WTC11 (cell line): ENCODE results near the gene YEATS2. TPM values are rescaled to one million over a fixed set of nuclear protein-coding genes. Genes with fewer than 3 reads are reported as not detected.

Experiments used
- ATAC-seq: fragments of 200-7000 bp; cut with Tn5 transposase; 2 replicates; pipeline ENCODE4 v1.10.0; 2021; ENCODE audit warnings: mild to moderate bottlenecking, moderate library complexity
- CTCF ChIA-PET: fragments of 300-600 bp; sonication (Branson Sonifier 250); formaldehyde crosslinking; loops from one replicate; lab custom pipeline; 2021; ENCODE audit warnings: antibody characterized with exemption; lab: Charles Lee
- POLR2A ChIA-PET: fragments of 350-600 bp; sonication (Branson Sonifier 250); formaldehyde crosslinking; loops from one replicate; lab custom pipeline; 2021; ENCODE audit warnings: antibody characterized with exemption; lab: Charles Lee
- DNase-seq: peaks from one replicate; pipeline ENCODE4 v3.0.0; 2021; ENCODE audit warnings: low spot score
- H3K27ac Mint-ChIP-seq: 2 replicates; pipeline ENCODE4 v1.8.0; 2021; ENCODE audit warnings: mixed read lengths
- H3K27me3 Mint-ChIP-seq: 2 replicates; pipeline ENCODE4 v1.8.0; 2021; ENCODE audit warnings: low read depth, mild to moderate bottlenecking, moderate library complexity, mixed read lengths
- H3K36me3 Mint-ChIP-seq: 2 replicates; pipeline ENCODE4 v1.8.0; 2021; ENCODE audit warnings: mixed read lengths
- H3K4me1 Mint-ChIP-seq: 2 replicates; pipeline ENCODE4 v1.8.0; 2022; ENCODE audit warnings: mixed read lengths
- H3K4me3 Mint-ChIP-seq: 2 replicates; pipeline ENCODE4 v1.8.0; 2021; ENCODE audit warnings: mild to moderate bottlenecking, moderate library complexity, mixed read lengths
- H3K9me3 Mint-ChIP-seq: 2 replicates; pipeline ENCODE4 v1.8.0; 2021; ENCODE audit warnings: mixed read lengths
- AR ChIP-seq: fragments of 250-450 bp; sonication (Bioruptor Pico); IDR thresholded peaks from 2 replicates; pipeline ENCODE4 v1.9.0; 2021; ENCODE audit warnings: mild to moderate bottlenecking
- ATF1 ChIP-seq: sonication (generic); formaldehyde crosslinking; IDR thresholded peaks from 2 replicates; pipeline ENCODE4 v1.8.1; 2023; ENCODE audit warnings: mild to moderate bottlenecking, moderate library complexity, missing genetic modification reagents
- ATF3 ChIP-seq: sonication (generic); formaldehyde crosslinking; conservative IDR thresholded peaks from 2 replicates; pipeline ENCODE4 v1.8.1; 2022; ENCODE audit warnings: mild to moderate bottlenecking, missing genetic modification reagents
- CDX4 ChIP-seq: fragments of 250-450 bp; sonication (Bioruptor Pico); IDR thresholded peaks from 2 replicates; pipeline ENCODE4 v1.9.0; 2021; ENCODE audit warnings: moderate library complexity, mild to moderate bottlenecking, inconsistent platforms, borderline replicate concordance
- ELF4 ChIP-seq: sonication (generic); formaldehyde crosslinking; IDR thresholded peaks from 2 replicates; pipeline ENCODE4 v1.8.1; 2022; ENCODE audit warnings: low read depth, mild to moderate bottlenecking, moderate library complexity, missing genetic modification reagents
- FOXP1 ChIP-seq: sonication (generic); formaldehyde crosslinking; IDR thresholded peaks from 2 replicates; pipeline ENCODE4 v1.8.0; 2022; ENCODE audit warnings: missing genetic modification reagents, mild to moderate bottlenecking, moderate library complexity, borderline replicate concordance
- HMGA2 ChIP-seq: fragments of 250-450 bp; sonication (Bioruptor Pico); IDR thresholded peaks from 2 replicates; pipeline ENCODE4 v1.4.0; 2021; ENCODE audit warnings: mild to moderate bottlenecking, moderate library complexity
- ZNF121 ChIP-seq: sonication (generic); formaldehyde crosslinking; IDR thresholded peaks from 2 replicates; pipeline ENCODE4 v1.8.0; 2023; ENCODE audit warnings: missing genetic modification reagents
- ZNF138 ChIP-seq: sonication (generic); formaldehyde crosslinking; conservative IDR thresholded peaks from 2 replicates; pipeline ENCODE4 v1.8.1; 2022; ENCODE audit warnings: mild to moderate bottlenecking, moderate library complexity, missing genetic modification reagents
- ZNF317 ChIP-seq: sonication (generic); formaldehyde crosslinking; IDR thresholded peaks from 2 replicates; pipeline ENCODE4 v1.8.1; 2023; ENCODE audit warnings: low read depth, mild to moderate bottlenecking, moderate library complexity, missing genetic modification reagents, borderline replicate concordance
- ZNF671 ChIP-seq: fragments of 250-450 bp; sonication (Bioruptor Pico); IDR thresholded peaks from 2 replicates; pipeline ENCODE4 v1.8.0; 2021; ENCODE audit warnings: mild to moderate bottlenecking
- total RNA-seq: library from RNA; stranded (reverse); gene quantifications from 3 replicates; pipeline ENCODE4 v1.2.3, GENCODE V29; 2021
- TF ChIP-seq, protein P1 (sequence below): sonication (generic); formaldehyde crosslinking; IDR thresholded peaks from 2 replicates; pipeline ENCODE4 v1.8.0; 2022; ENCODE audit warnings: mild to moderate bottlenecking, missing genetic modification reagents
- TF ChIP-seq, protein P2 (sequence below): sonication (generic); formaldehyde crosslinking; IDR thresholded peaks from 2 replicates; pipeline ENCODE4 v1.8.1; 2023; ENCODE audit warnings: mild to moderate bottlenecking, missing genetic modification reagents, borderline replicate concordance
- TF ChIP-seq, protein P3 (sequence below): sonication (generic); formaldehyde crosslinking; IDR thresholded peaks from 2 replicates; pipeline ENCODE4 v1.8.1; 2022; ENCODE audit warnings: missing genetic modification reagents, borderline replicate concordance
- TF ChIP-seq, protein P4 (sequence below): sonication (generic); formaldehyde crosslinking; IDR thresholded peaks from 2 replicates; pipeline ENCODE4 v1.8.1; 2023; ENCODE audit warnings: mild to moderate bottlenecking, missing genetic modification reagents, moderate library complexity
- TF ChIP-seq, protein P5 (sequence below): sonication (generic); formaldehyde crosslinking; IDR thresholded peaks from 2 replicates; pipeline ENCODE4 v1.8.1; 2023; ENCODE audit warnings: mild to moderate bottlenecking, missing genetic modification reagents, moderate library complexity

The YEATS2 gene
- total RNA-seq, 1 experiment from 2014 or later = 42.5 TPM

DNA sequence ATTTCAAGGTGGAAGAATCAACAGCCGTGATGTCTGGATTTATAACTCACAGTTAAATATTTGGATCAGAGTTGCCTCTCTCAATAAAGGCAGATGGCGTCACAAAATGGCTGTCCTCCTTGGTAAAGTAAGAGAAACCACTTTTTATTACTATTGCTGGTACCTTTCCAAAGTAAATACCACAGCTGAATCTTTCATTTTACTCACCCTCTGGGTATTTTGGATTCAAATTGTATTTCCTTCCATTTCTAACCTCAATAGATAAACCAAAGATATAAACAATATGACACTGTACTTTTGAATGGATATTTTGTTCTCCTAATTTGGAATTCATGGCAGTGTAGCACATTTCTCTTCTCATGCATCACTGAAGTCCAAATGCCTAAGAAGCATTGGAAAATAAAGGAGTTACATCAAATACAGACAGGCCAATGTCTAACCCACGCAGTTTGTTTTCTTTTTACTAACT is 32.6 kb upstream of the YEATS2 start:
- peaks cover 49% of the 10 kb centered on the region for H3K36me3 Mint-ChIP-seq
- peaks cover 8% of the 10 kb centered on the region for H3K9me3 Mint-ChIP-seq
- TF ChIP-seq, protein P1, sequence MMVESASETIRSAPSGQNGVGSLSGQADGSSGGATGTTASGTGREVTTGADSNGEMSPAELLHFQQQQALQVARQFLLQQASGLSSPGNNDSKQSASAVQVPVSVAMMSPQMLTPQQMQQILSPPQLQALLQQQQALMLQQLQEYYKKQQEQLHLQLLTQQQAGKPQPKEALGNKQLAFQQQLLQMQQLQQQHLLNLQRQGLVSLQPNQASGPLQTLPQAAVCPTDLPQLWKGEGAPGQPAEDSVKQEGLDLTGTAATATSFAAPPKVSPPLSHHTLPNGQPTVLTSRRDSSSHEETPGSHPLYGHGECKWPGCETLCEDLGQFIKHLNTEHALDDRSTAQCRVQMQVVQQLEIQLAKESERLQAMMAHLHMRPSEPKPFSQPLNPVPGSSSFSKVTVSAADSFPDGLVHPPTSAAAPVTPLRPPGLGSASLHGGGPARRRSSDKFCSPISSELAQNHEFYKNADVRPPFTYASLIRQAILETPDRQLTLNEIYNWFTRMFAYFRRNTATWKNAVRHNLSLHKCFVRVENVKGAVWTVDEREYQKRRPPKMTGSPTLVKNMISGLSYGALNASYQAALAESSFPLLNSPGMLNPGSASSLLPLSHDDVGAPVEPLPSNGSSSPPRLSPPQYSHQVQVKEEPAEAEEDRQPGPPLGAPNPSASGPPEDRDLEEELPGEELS (CRISPR knock-in tag) = no peak
- TF ChIP-seq FOXP1 (CRISPR knock-in tag) (no peak), ELF4 (CRISPR knock-in tag) (no peak), AR (CRISPR knock-in tag) (no peak), CDX4 (no peak), ZNF317 (no peak), ATF3 (no peak), ZNF138 (no peak), ATF1 (CRISPR knock-in tag) (no peak), ZNF121 (CRISPR knock-in tag) (no peak), ZNF671 (CRISPR knock-in tag) (no peak)
- TF ChIP-seq, protein P2, sequence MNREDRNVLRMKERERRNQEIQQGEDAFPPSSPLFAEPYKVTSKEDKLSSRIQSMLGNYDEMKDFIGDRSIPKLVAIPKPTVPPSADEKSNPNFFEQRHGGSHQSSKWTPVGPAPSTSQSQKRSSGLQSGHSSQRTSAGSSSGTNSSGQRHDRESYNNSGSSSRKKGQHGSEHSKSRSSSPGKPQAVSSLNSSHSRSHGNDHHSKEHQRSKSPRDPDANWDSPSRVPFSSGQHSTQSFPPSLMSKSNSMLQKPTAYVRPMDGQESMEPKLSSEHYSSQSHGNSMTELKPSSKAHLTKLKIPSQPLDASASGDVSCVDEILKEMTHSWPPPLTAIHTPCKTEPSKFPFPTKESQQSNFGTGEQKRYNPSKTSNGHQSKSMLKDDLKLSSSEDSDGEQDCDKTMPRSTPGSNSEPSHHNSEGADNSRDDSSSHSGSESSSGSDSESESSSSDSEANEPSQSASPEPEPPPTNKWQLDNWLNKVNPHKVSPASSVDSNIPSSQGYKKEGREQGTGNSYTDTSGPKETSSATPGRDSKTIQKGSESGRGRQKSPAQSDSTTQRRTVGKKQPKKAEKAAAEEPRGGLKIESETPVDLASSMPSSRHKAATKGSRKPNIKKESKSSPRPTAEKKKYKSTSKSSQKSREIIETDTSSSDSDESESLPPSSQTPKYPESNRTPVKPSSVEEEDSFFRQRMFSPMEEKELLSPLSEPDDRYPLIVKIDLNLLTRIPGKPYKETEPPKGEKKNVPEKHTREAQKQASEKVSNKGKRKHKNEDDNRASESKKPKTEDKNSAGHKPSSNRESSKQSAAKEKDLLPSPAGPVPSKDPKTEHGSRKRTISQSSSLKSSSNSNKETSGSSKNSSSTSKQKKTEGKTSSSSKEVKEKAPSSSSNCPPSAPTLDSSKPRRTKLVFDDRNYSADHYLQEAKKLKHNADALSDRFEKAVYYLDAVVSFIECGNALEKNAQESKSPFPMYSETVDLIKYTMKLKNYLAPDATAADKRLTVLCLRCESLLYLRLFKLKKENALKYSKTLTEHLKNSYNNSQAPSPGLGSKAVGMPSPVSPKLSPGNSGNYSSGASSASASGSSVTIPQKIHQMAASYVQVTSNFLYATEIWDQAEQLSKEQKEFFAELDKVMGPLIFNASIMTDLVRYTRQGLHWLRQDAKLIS = no peak
- TF ChIP-seq, protein P3, sequence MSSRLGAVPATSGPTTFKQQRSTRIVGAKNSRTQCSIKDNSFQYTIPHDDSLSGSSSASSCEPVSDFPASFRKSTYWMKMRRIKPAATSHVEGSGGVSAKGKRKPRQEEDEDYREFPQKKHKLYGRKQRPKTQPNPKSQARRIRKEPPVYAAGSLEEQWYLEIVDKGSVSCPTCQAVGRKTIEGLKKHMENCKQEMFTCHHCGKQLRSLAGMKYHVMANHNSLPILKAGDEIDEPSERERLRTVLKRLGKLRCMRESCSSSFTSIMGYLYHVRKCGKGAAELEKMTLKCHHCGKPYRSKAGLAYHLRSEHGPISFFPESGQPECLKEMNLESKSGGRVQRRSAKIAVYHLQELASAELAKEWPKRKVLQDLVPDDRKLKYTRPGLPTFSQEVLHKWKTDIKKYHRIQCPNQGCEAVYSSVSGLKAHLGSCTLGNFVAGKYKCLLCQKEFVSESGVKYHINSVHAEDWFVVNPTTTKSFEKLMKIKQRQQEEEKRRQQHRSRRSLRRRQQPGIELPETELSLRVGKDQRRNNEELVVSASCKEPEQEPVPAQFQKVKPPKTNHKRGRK (CRISPR knock-in tag) = no peak
- ATAC-seq (no peak), DNase-seq (no peak)
- POLR2A ChIA-PET = interaction anchor here (0.5 kb wide), 1 partner anchor 673 kb away, joined by 3 read pairs; no protein-coding TSS in a partner anchor
- H3K4me1 Mint-ChIP-seq = no peaks in the 10 kb centered on the region
- no peak overlapping the region for H3K4me3 Mint-ChIP-seq
- CTCF ChIA-PET = no interaction called here
- no peaks in the 10 kb centered on the region for H3K27me3 Mint-ChIP-seq
- no peak overlapping the region for H3K27ac Mint-ChIP-seq

- CTCF ChIA-PET = interaction anchor here (1.2 kb wide), 1 partner anchor 200 kb away, joined by 3 read pairs; no protein-coding TSS in a partner anchor
- POLR2A ChIA-PET = no interaction called here
- TF ChIP-seq FOXP1 (CRISPR knock-in tag) = no peak
- TF ChIP-seq, protein P4, sequence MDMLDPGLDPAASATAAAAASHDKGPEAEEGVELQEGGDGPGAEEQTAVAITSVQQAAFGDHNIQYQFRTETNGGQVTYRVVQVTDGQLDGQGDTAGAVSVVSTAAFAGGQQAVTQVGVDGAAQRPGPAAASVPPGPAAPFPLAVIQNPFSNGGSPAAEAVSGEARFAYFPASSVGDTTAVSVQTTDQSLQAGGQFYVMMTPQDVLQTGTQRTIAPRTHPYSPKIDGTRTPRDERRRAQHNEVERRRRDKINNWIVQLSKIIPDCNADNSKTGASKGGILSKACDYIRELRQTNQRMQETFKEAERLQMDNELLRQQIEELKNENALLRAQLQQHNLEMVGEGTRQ = no peak
- no peak for TF ChIP-seq HMGA2 (CRISPR knock-in tag)
- TF ChIP-seq, protein P5, sequence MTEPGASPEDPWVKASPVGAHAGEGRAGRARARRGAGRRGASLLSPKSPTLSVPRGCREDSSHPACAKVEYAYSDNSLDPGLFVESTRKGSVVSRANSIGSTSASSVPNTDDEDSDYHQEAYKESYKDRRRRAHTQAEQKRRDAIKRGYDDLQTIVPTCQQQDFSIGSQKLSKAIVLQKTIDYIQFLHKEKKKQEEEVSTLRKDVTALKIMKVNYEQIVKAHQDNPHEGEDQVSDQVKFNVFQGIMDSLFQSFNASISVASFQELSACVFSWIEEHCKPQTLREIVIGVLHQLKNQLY (CRISPR knock-in tag) = no peak
- no peak for TF ChIP-seq AR (CRISPR knock-in tag)
These were observed 17.5 kb upstream of the YEATS2 start for GRCh38 chr3:183680061-183680460.

More at GRCh38 chr3:183680061-183680460, 17.5 kb upstream of the YEATS2 start:
- H3K4me3 Mint-ChIP-seq = no peak overlapping the region
- H3K4me1 Mint-ChIP-seq = no peaks in the 10 kb centered on the region
- H3K36me3 Mint-ChIP-seq = no peaks in the 10 kb centered on the region
- ATAC-seq (no peak), DNase-seq (no peak)
- no peaks in the 10 kb centered on the region for H3K27me3 Mint-ChIP-seq
- no peaks in the 10 kb centered on the region for H3K9me3 Mint-ChIP-seq
- H3K27ac Mint-ChIP-seq = no peak overlapping the region
